NCI-H2196 (cell line): ENCODE results near the gene RAB11FIP3.
"Not testable (repeated sequence)": the region's sequence is repeated elsewhere in the genome, so short reads cannot be mapped to it uniquely, and the experiment has no call there.

ENCODE experiments used
- DNase-seq: peaks from one replicate; lab custom pipeline; 2025; ENCODE audit not compliant: unreplicated experiment; lab: John Stamatoyannopoulos, UW

The RAB11FIP3 gene

GRCh38 chr16:425082-425718, at the start of gene RAB11FIP3:
Gene RAB11FIP3, plus strand, starts transcription at chr16:425649. Its CDS starts 358 bp downstream, at chr16:426007.
- peak; percentile 73 for DNase-seq

- DNase-seq = no peak
Measured at GRCh38 chr16:375927-376816, 49.3 kb upstream of the RAB11FIP3 start.

GRCh38 chr16:376817-377418, 48.5 kb upstream of the RAB11FIP3 start:
- no peak for DNase-seq

- DNase-seq = no peak
Measured at GRCh38 chr16:377419-377951, 48.0 kb upstream of the RAB11FIP3 start.

- not testable (repeated sequence) for DNase-seq
Measured at GRCh38 chr16:378113-378820, 47.2 kb upstream of the RAB11FIP3 start.

- no peak for DNase-seq
Measured at GRCh38 chr16:378821-379182, 46.6 kb upstream of the RAB11FIP3 start.

- peak; percentile 93 for DNase-seq
Measured at GRCh38 chr16:379183-379960, 46.1 kb upstream of the RAB11FIP3 start.

GRCh38 chr16:379961-380761, 45.3 kb upstream of the RAB11FIP3 start:
- no peak for DNase-seq

- DNase-seq = no peak
Measured at GRCh38 chr16:380762-381011, 44.8 kb upstream of the RAB11FIP3 start.

- DNase-seq = peak; percentile 47
Measured at GRCh38 chr16:381012-381788, 44.2 kb upstream of the RAB11FIP3 start.

GRCh38 chr16:381789-382717, 43.4 kb upstream of the RAB11FIP3 start, which contains the start of gene PGAP6:
Gene PGAP6, minus strand, starts transcription at chr16:381978. Its CDS starts 157 bp downstream, at chr16:381821.
- peak; percentile 73 for DNase-seq

- DNase-seq = peak; percentile 64
Measured at GRCh38 chr16:383326-384051, 42.0 kb upstream of the RAB11FIP3 start.

- DNase-seq = peak; percentile 27
Measured at GRCh38 chr16:386641-387156, 38.8 kb upstream of the RAB11FIP3 start.

- not testable (repeated sequence) for DNase-seq
Measured at GRCh38 chr16:387761-388666, 37.4 kb upstream of the RAB11FIP3 start.

- DNase-seq = no peak
Measured at GRCh38 chr16:389352-389751, 36.1 kb upstream of the RAB11FIP3 start.

GRCh38 chr16:391885-392335, 33.5 kb upstream of the RAB11FIP3 start:
- DNase-seq = peak; percentile 60
